Upper lobe of left lung (tissue), 6 donors: Measurements from ENCODE around the gene IYD. TPM values are rescaled to one million over a fixed set of nuclear protein-coding genes. Genes with fewer than 3 reads are reported as not detected.

ENCODE experiments used
- ATAC-seq, 2 donors: fragments of 200-7000 bp; cut with Tn5 transposase; one replicate each; pipeline ENCODE4 v1.9.1; 2022; ENCODE audit warnings: mild to moderate bottlenecking in 2 of 2, moderate library complexity in 2 of 2; ENCODE audit not compliant: low FRiP score in 2 of 2
- DNase-seq, 2 donors: peaks; one replicate each; pipeline ENCODE4 v3.0.0-alpha.2; 2019 to 2020
- H3K27ac ChIP-seq, 4 donors: fragments of 200-600 bp; sonication (generic); one replicate each; pipeline ENCODE4 v1.5.1; 2016 to 2019
- H3K27me3 ChIP-seq, 4 donors: fragments of 200-600 bp; sonication (generic); one replicate each; pipeline ENCODE4 v1.5.1; 2017 to 2019
- H3K36me3 ChIP-seq, 4 donors: fragments of 200-600 bp; sonication (generic); one replicate each; pipeline ENCODE4 v1.5.1; 2016 to 2019
- H3K4me1 ChIP-seq, 4 donors: fragments of 200-600 bp; sonication (generic); one replicate each; pipeline ENCODE4 v1.5.1; 2018 to 2019
- H3K4me3 ChIP-seq, 4 donors: fragments of 200-600 bp; sonication (generic); one replicate each; pipeline ENCODE4 v1.5.1; 2017 to 2019; ENCODE audit warnings: mild to moderate bottlenecking in 2 of 4, moderate library complexity in 1 of 4
- H3K9me3 ChIP-seq, 4 donors: fragments of 200-600 bp; sonication (generic); one replicate each; pipeline ENCODE4 v1.5.1; 2018 to 2019
- EP300 ChIP-seq, 4 donors: sonication (generic); formaldehyde crosslinking; IDR thresholded peaks; one replicate each; pipeline ENCODE4 v1.5.1; 2017; ENCODE audit warnings: antibody characterized with exemption in 4 of 4, control low read depth in 2 of 4
- POLR2A ChIP-seq, 4 donors: fragments of 450-650 bp; IDR thresholded peaks; one replicate each; pipeline ENCODE4 v1.5.1; 2016 to 2017; ENCODE audit warnings: antibody characterized with exemption in 4 of 4, mild to moderate bottlenecking in 2 of 4
- POLR2AphosphoS5 ChIP-seq, 2 donors: sonication (generic); formaldehyde crosslinking; IDR thresholded peaks; one replicate each; pipeline ENCODE4 v1.5.1; 2017; ENCODE audit warnings: antibody characterized with exemption in 2 of 2
- WGBS, 2 donors: methylation state at CpG; one replicate each; pipeline ENCODE4 v1.1.5; 2017 to 2018; 5-methylcytosine and 5-hydroxymethylcytosine counted together
- total RNA-seq, 6 donors: library from RNA; depleted of rRNA in 4 of 6; stranded (reverse); fragments of >200 nt in 4 of 6; gene quantifications; one replicate each; pipeline versions ENCODE4 v1.1.0 to v1.2.1, GENCODE V29; 2016 to 2021
- TF ChIP-seq, protein P1 (sequence below), 6 experiments: fragments of 450-650 bp in 4 of 6; fragments of 200-600 bp in 2 of 6; sonication (generic) in 2 of 6; IDR thresholded peaks; one replicate each; pipeline ENCODE4 v1.5.1; 2016 to 2019; ENCODE audit warnings: antibody characterized with exemption in 6 of 6
- donor health status: DM: no; HTN: no; CAD: no; lungs with moderate emphysema.
- donor health status: DM: no; HTN: yes; CAD: no; lungs with severe emphysema.

Gene IYD
- total RNA-seq, 6 donors from 2014 or later: under 0.01 to 3.2 (median 1.7) TPM

DNA sequence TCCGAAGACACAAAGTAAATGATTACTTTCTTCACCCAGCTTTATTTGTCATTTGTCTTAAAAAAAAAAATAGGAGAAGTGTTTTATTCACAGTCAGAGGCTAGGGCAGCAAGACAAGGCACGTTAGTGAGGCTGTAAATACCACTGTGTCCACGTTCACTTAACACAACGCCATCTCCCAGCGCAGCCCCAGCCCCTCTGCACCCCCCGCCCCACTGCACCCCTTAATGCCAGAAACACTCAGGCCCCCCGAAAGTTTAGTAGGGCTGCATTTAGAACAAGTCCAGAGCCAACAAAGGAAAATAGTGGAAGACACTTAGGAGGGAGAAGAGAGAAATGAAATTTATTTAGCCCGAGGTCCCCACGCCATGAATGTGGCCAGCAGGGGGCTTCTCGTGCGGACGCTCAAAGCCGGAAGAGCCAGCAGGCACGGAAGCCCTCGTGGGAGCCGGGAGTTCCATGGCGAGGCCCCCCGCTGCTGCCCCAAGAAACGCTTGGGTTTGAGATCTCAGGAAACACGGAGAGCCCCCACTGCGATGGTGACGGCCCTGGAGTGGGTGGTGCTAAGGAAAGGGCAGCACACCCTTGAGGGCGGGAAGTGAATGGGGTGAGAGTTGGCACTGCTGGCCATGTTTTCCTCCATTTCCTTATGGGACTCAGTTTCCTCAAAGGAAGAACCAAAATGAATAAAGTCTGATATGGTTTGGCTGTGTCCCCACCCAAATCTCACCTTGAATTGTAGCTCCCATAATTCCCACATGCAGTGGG, 50.2 kb downstream of the IYD start:
- DNase-seq (peak; percentile 53 to 83), ATAC-seq (peak; percentile 85 to 89)
- 3 to 7% methylated on average over 23 of the region's 23 CpGs for WGBS, 2 donors
- H3K4me1 ChIP-seq: peaks cover 6 to 17% (median 13%) of the 10 kb centered on the region in 4 donors
- no peaks in the 10 kb centered on the region for H3K27me3 ChIP-seq
- peak overlapping the region; percentile 11 to 53 (median 42) for H3K4me3 ChIP-seq
- no peaks in the 10 kb centered on the region for H3K36me3 ChIP-seq
- TF ChIP-seq EP300 (IDR thresholded peaks at IDR 0.05): no peak
- no peak for TF ChIP-seq POLR2A (IDR thresholded peaks at IDR 0.05)
- no peak for TF ChIP-seq POLR2AphosphoS5 (IDR thresholded peaks at IDR 0.05)
- TF ChIP-seq, protein P1, sequence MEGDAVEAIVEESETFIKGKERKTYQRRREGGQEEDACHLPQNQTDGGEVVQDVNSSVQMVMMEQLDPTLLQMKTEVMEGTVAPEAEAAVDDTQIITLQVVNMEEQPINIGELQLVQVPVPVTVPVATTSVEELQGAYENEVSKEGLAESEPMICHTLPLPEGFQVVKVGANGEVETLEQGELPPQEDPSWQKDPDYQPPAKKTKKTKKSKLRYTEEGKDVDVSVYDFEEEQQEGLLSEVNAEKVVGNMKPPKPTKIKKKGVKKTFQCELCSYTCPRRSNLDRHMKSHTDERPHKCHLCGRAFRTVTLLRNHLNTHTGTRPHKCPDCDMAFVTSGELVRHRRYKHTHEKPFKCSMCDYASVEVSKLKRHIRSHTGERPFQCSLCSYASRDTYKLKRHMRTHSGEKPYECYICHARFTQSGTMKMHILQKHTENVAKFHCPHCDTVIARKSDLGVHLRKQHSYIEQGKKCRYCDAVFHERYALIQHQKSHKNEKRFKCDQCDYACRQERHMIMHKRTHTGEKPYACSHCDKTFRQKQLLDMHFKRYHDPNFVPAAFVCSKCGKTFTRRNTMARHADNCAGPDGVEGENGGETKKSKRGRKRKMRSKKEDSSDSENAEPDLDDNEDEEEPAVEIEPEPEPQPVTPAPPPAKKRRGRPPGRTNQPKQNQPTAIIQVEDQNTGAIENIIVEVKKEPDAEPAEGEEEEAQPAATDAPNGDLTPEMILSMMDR (IDR thresholded peaks at IDR 0.05): peak; percentile 59 to 79 (median 73)
- no peaks in the 10 kb centered on the region for H3K9me3 ChIP-seq
- H3K27ac ChIP-seq: peak overlapping the region; percentile 59 to 82 (median 78)

DNA sequence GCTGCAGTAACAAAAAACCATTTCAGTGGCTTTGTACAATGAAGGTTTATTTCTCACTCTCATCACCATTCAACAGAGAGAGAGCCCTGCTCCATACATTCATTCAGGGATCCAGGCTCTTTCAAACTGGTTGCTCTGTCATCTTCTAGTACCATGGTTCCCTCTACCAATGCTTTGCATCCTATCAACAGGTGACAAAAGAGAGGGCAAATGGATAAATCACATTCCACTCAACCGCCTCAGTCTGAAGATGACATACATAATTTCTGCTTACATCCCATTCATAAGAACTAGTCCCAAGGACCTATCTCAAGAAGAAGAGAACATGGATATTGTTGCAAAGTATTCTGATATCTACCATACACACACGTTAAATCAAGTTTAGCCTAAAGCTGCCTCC, 51.6 kb downstream of the IYD start:
- Histone ChIP-seq H3K36me3 (no peaks in the 10 kb centered on the region), H3K9me3 (no peaks in the 10 kb centered on the region), H3K4me1 (peaks cover 6 to 17% (median 13%) of the 10 kb centered on the region in 4 donors), H3K4me3 (no peak overlapping the region), H3K27ac (no peak overlapping the region), H3K27me3 (no peaks in the 10 kb centered on the region)
- DNase-seq (no peak), ATAC-seq (no peak)
- no peak for TF ChIP-seq EP300 (IDR thresholded peaks at IDR 0.05)
- no peak for TF ChIP-seq POLR2A (IDR thresholded peaks at IDR 0.05)
- TF ChIP-seq POLR2AphosphoS5 (IDR thresholded peaks at IDR 0.05): no peak
- TF ChIP-seq, protein P1 (IDR thresholded peaks at IDR 0.05): no peak
- WGBS, 2 donors: 94 to 96% methylated on average over 2 of the region's 2 CpGs

DNA sequence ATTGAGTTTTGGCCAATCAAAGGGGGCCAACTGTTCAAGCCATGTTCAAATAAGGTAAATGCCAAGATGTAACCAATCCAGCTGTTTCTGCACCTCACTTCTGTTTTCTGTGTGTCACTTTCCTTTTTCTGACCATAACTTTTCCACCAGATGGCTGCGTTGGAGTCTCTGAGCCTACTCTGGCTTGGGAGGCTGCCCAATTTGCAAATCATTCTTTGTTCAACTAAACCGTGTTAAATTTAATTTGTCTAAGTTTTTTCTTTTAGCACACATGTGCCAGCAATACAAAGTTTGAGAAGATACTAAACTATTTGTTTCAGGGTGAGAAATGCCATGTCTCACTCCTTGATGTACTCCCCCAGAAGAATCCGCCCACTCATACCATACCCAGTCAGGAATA, 52.1 kb downstream of the IYD start:
- no peaks in the 10 kb centered on the region for H3K27me3 ChIP-seq
- H3K9me3 ChIP-seq: no peaks in the 10 kb centered on the region
- no peak for DNase-seq
- peaks cover 6 to 17% (median 14%) of the 10 kb centered on the region in 4 donors for H3K4me1 ChIP-seq
- H3K36me3 ChIP-seq: no peaks in the 10 kb centered on the region
- H3K4me3 ChIP-seq: no peak overlapping the region
- TF ChIP-seq POLR2A (IDR thresholded peaks at IDR 0.05): no peak
- H3K27ac ChIP-seq: no peak overlapping the region
- WGBS, 2 donors: 83 to 91% methylated on average over 3 of the region's 3 CpGs
- ATAC-seq: no peak

DNA sequence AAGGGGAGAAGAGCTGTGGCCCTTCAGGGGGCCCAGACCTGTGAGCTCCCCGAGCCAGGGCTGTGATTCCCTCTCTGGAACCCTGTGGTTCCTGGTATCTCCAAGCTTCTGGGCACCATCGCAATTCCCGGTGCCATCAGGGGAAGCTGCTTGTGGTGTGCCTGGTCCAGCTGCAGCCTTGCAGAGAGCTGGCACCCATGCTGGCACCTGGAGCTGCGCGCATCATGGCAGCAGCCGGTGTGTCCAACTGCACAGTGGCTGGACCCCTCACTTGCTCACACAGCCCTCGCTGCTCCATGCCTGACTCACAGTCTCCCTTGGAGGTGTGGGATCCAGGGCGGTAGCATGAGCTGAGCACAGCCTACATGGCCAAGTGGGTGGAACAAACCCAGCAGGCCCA, 56.7 kb downstream of the IYD start:
- 97% methylated on average over 8 of the region's 8 CpGs; no CpG with 5 or more reads in 1 of the 2 donors for WGBS, 2 donors

DNA sequence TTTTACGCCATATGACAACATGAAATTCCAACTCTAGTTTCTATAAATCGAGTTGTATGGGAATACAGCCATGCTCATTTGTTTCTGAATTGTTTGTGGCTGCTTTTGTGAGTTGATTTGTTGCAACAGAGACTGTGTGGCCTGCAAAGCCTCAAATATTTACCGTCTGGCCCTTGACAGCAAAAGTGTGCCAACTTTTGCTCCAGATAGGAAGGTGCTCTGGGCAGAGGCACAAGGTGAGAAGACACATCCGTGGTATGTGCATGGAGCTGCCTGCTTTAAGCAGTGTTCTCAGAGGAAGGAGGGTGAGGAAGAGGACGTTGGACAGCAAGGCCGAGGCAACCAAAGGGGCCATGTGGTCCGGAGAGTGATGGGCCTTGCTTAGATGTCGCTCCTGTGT, 57.4 kb downstream of the IYD start:
- Histone ChIP-seq H3K36me3 (no peaks in the 10 kb centered on the region), H3K27ac (no peak overlapping the region), H3K4me3 (no peak overlapping the region), H3K9me3 (no peaks in the 10 kb centered on the region), H3K27me3 (no peaks in the 10 kb centered on the region), H3K4me1 (peaks cover 0 to 4% (median 0%) of the 10 kb centered on the region in 4 donors)
- TF ChIP-seq POLR2A (IDR thresholded peaks at IDR 0.05): no peak
- TF ChIP-seq, protein P1 (IDR thresholded peaks at IDR 0.05): no peak
- TF ChIP-seq EP300 (IDR thresholded peaks at IDR 0.05): no peak
- no peak for TF ChIP-seq POLR2AphosphoS5 (IDR thresholded peaks at IDR 0.05)
- DNase-seq (peak in 1 of 2 donors; percentile 63), ATAC-seq (no peak)
- WGBS, 2 donors: 69 to 70% methylated on average over 8 of the region's 8 CpGs

More for the DNA sequence above, 56.7 kb downstream of the IYD start:
- peaks cover 0 to 4% (median 0%) of the 10 kb centered on the region in 4 donors for H3K4me1 ChIP-seq
- ATAC-seq (no peak), DNase-seq (peak in 1 of 2 donors; percentile 37)
- H3K27ac ChIP-seq: no peak overlapping the region
- no peaks in the 10 kb centered on the region for H3K27me3 ChIP-seq
- TF ChIP-seq EP300 (IDR thresholded peaks at IDR 0.05) (no peak), POLR2AphosphoS5 (IDR thresholded peaks at IDR 0.05) (no peak), POLR2A (IDR thresholded peaks at IDR 0.05) (no peak)
- TF ChIP-seq, protein P1 (IDR thresholded peaks at IDR 0.05): no peak
- no peaks in the 10 kb centered on the region for H3K9me3 ChIP-seq
- H3K36me3 ChIP-seq: no peaks in the 10 kb centered on the region
- H3K4me3 ChIP-seq: no peak overlapping the region
